ENCODE results near the gene SEPTIN8. TPM values are rescaled to one million over a fixed set of nuclear protein-coding genes. Genes with fewer than 3 reads are reported as not detected.
A peak's percentile ranks its signal among the peaks of the same experiment; 100 is the strongest.

SEPTIN8 gene
- total and polyA plus RNA-seq, 2 of the 8 experiments (the other 6 are each of a cell fraction or from before 2014, with no cell fraction given) = 21.2 to 33.0 TPM

- no peak within 1 kb of the TSS for H3K27ac ChIP-seq (ENCODE audit: low read depth, low read length)
- H3K4me1 ChIP-seq (replicated peaks in 1 of 4; ENCODE audit: control insufficient read depth in 3 of 4, insufficient read depth in 4 of 4, low read length in 3 of 4) = peaks cover 0 to 3% (median 0%) of the 10 kb centered on the region in 4 experiments; a peak in 1 of 7 replicates
- H3K79me1 ChIP-seq (ENCODE audit: low read depth, low read length) = no peaks in the 10 kb centered on the region
- no peak within 1 kb of the TSS for H2BK120ac ChIP-seq (replicated peaks; ENCODE audit: low read depth, low read length)
- H3K4me2 ChIP-seq (ENCODE audit: insufficient read depth in 1 of 2, low read depth in 2 of 2, low read length in 2 of 2) = peak within 1 kb of the TSS; percentile 31 to 68; a peak in 3 of 4 replicates
- H3K79me2 ChIP-seq (ENCODE audit: control insufficient read depth in 1 of 2, insufficient read depth in 2 of 2, low read length in 2 of 2) = no peaks in the 10 kb centered on the region
- no peak within 1 kb of the TSS for H4K5ac ChIP-seq (ENCODE audit: insufficient read length, low read depth, low read length)
- peaks cover 0 to 9% of the 10 kb centered on the region in 2 experiments; a peak in 2 of 4 replicates for H3K9me3 ChIP-seq (ENCODE audit: insufficient read depth in 2 of 2, low read depth in 1 of 2, low read length in 1 of 2)
- H2BK5ac ChIP-seq (ENCODE audit: low read depth, low read length) = no peak within 1 kb of the TSS
- no peak within 1 kb of the TSS for H2AK5ac ChIP-seq (ENCODE audit: low read depth, low read length)
- H4K8ac ChIP-seq (ENCODE audit: extremely low read depth, insufficient read depth, low read length) = peak within 1 kb of the TSS; percentile 21; the same call in 1 of the 2 replicates
- no peak within 1 kb of the TSS for H2BK12ac ChIP-seq (ENCODE audit: low read depth, low read length)
- H2AFZ ChIP-seq (ENCODE audit: low read length) = no peak within 1 kb of the TSS
- ChIA-PET POLR2A (ENCODE audit: partially characterized antibody) (interaction anchor here (1.1 to 3.2 kb wide), 5 partner anchors 10 to 53 kb away, joined by 4 to 30 read pairs (median 5); partner anchors contain the start of genes GDF9, SHROOM1 and UQCRQ), CTCF (ENCODE audit: partially characterized antibody) (interaction anchor here (0.7 to 3.2 kb wide), 6 partner anchors 10 to 61 kb away, joined by 3 to 19 read pairs (median 6); partner anchors contain the start of genes GDF9 and UQCRQ)
- WGBS, 2 experiments (ENCODE audit: extremely low coverage in 1 of 2, insufficient coverage in 1 of 2, insufficient read length in 1 of 2, insufficient replicate concordance in 2 of 2, low coverage in 1 of 2, low lambda C conversion rate in 2 of 2, missing lambda C conversion rate in 1 of 2) = 10% methylated on average over 33 of the region's 68 CpGs; no CpG with 5 or more reads in 1 of the 2 experiments
- H2BK15ac ChIP-seq (ENCODE audit: low read length) = no peak within 1 kb of the TSS
- DNase-seq (ENCODE audit: low read depth in 1 of 2, low spot score in 2 of 2) (no peak), FAIRE-seq (no peak)
- no peak within 1 kb of the TSS for H3K56ac ChIP-seq (replicated peaks; ENCODE audit: insufficient read length, low read depth, low read length)
- H4K20me1 ChIP-seq (replicated peaks in 1 of 2; ENCODE audit: control insufficient read depth in 1 of 2, insufficient read depth in 2 of 2, low read length in 2 of 2) = peaks cover 0 to 5% of the 10 kb centered on the region in 2 experiments
- H2BK20ac ChIP-seq (ENCODE audit: low read length) = no peak within 1 kb of the TSS
- H3K27me3 ChIP-seq (replicated peaks in 1 of 4; ENCODE audit: control insufficient read depth in 3 of 4, extremely low read depth in 1 of 4, insufficient read depth in 3 of 4, low read length in 3 of 4) = peaks cover 34 to 54% (median 46%) of the 10 kb centered on the region in 4 experiments
- H3K4me3 ChIP-seq (ENCODE audit: extremely low read depth in 1 of 4, insufficient read depth in 2 of 4, low read depth in 3 of 4, low read length in 4 of 4) = peak within 1 kb of the TSS; percentile 10 to 52 (median 28); a peak in 7 of 8 replicates
- peaks cover 4% of the 10 kb centered on the region; the same call in 1 of the 2 replicates for H3K23me2 ChIP-seq (ENCODE audit: low read depth, low read length)
- no peak within 1 kb of the TSS; the same call in 1 of the 2 replicates for H3K18ac ChIP-seq (ENCODE audit: extremely low read depth, low read length)
- H4K91ac ChIP-seq (replicated peaks; ENCODE audit: insufficient read length, low read length) = no peak within 1 kb of the TSS
- H3K4ac ChIP-seq (replicated peaks; ENCODE audit: insufficient read length, low read depth, low read length) = no peak within 1 kb of the TSS
- peaks cover 0 to 4% (median 0%) of the 10 kb centered on the region in 4 experiments; a peak in 1 of 8 replicates for H3K36me3 ChIP-seq (ENCODE audit: control insufficient read depth in 2 of 4, insufficient read depth in 4 of 4, low read length in 3 of 4)
- no peak within 1 kb of the TSS for H3K14ac ChIP-seq (ENCODE audit: insufficient read length)
- no peak within 1 kb of the TSS for H3K9ac ChIP-seq (replicated peaks in 1 of 4; ENCODE audit: extremely low read depth in 1 of 4, low read depth in 3 of 4, low read length in 3 of 4)
- H3K23ac ChIP-seq (ENCODE audit: insufficient read length) = no peak within 1 kb of the TSS
- TF ChIP-seq CEBPB (IDR thresholded peaks at IDR 0.05; ENCODE audit: low read depth, low read length) = no peak
- TF ChIP-seq SP1 (IDR thresholded peaks at IDR 0.05; ENCODE audit: low read depth, low read length) = no peak
- TF ChIP-seq TBP (IDR thresholded peaks at IDR 0.05; ENCODE audit: low read depth, low read length) = no peak
- no peak for TF ChIP-seq CBX5 (IDR thresholded peaks at IDR 0.05; ENCODE audit: low read depth, low read length)
- no peak for TF ChIP-seq E2F6 (IDR thresholded peaks at IDR 0.05)
- TF ChIP-seq POLR2A (IDR thresholded peaks at IDR 0.05; ENCODE audit: control extremely low read depth in 1 of 2, low read depth in 2 of 2, low read length in 2 of 2) = no peak
- no peak for TF ChIP-seq FOSL1 (IDR thresholded peaks at IDR 0.05; ENCODE audit: insufficient read depth, low read depth, low read length)
- no peak for TF ChIP-seq JUND (IDR thresholded peaks at IDR 0.05; ENCODE audit: low read length)
- no peak for TF ChIP-seq ZNF274 (IDR thresholded peaks at IDR 0.05; ENCODE audit: borderline replicate concordance, extremely low read depth, low read length)
- TF ChIP-seq TAF7 (optimal IDR thresholded peaks at IDR 0.05; ENCODE audit: borderline replicate concordance, low read depth, low read length) = no peak
- no peak for TF ChIP-seq CBX8 (IDR thresholded peaks at IDR 0.05; ENCODE audit: borderline replicate concordance, low read depth, low read length)
- no peak for TF ChIP-seq BRCA1 (IDR thresholded peaks at IDR 0.05; ENCODE audit: low read depth, low read length)
Measured at GRCh38 chr5:132812781-132813598, 36.0 kb upstream of the SEPTIN8 start, which contains the start of gene SOWAHA. Gene SOWAHA, plus strand, starts transcription at chr5:132813302. Its CDS starts 320 bp downstream, at chr5:132813622.

All from H1 (cell line).